GM21367 (cell line): ENCODE results near the gene FAR1.
"Not testable (repeated sequence)": the region's sequence is repeated elsewhere in the genome, so short reads cannot be mapped to it uniquely, and the experiment has no call there.

ENCODE experiments used
- ATAC-seq: cut with Tn5 transposase; IDR thresholded peaks from one replicate; pipeline ENCODE4 v1.9.1; 2021; ENCODE audit not compliant: unreplicated experiment

FAR1 gene

GRCh38 chr11:13668102-13668956, at the start of gene FAR1:
Gene FAR1 (plus strand): TSS chr11:13668668. CDS start chr11:13694766, 26,098 bp downstream.
- peak; percentile 87 for ATAC-seq

- no peak for ATAC-seq
These were observed 48.4 kb upstream of the FAR1 start for GRCh38 chr11:13620063-13620462.

GRCh38 chr11:13626818-13627217, 41.6 kb upstream of the FAR1 start:
- ATAC-seq, result not testable (repeated sequence)

- ATAC-seq, result not testable (repeated sequence)
These were observed 39.8 kb upstream of the FAR1 start for GRCh38 chr11:13628634-13629033.

- no peak for ATAC-seq
These were observed 38.7 kb upstream of the FAR1 start for GRCh38 chr11:13629779-13630178.

GRCh38 chr11:13635290-13635689, 33.2 kb upstream of the FAR1 start:
- no peak for ATAC-seq

GRCh38 chr11:13635804-13636203, 32.7 kb upstream of the FAR1 start:
- no peak for ATAC-seq

GRCh38 chr11:13637125-13638069, 31.1 kb upstream of the FAR1 start:
- no peak for ATAC-seq

- ATAC-seq, result no peak
These were observed 30.0 kb upstream of the FAR1 start for GRCh38 chr11:13638422-13638821.

GRCh38 chr11:13644997-13645687, 23.3 kb upstream of the FAR1 start:
- ATAC-seq, result no peak

- ATAC-seq, result no peak
These were observed 21.1 kb upstream of the FAR1 start for GRCh38 chr11:13647391-13647790.

- no peak for ATAC-seq
These were observed 18.8 kb upstream of the FAR1 start for GRCh38 chr11:13649619-13650018.

- not testable (repeated sequence) for ATAC-seq
These were observed 17.0 kb upstream of the FAR1 start for GRCh38 chr11:13651515-13651914.

GRCh38 chr11:13661074-13661623, 7.3 kb upstream of the FAR1 start:
- no peak for ATAC-seq

GRCh38 chr11:13663631-13664071, 4.8 kb upstream of the FAR1 start:
- ATAC-seq, result no peak

GRCh38 chr11:13664351-13664750, 4.1 kb upstream of the FAR1 start:
- ATAC-seq, result no peak

- no peak for ATAC-seq
These were observed 1.8 kb upstream of the FAR1 start for GRCh38 chr11:13666708-13667107.

- ATAC-seq, result no peak
These were observed 1.2 kb upstream of the FAR1 start for GRCh38 chr11:13667245-13667644.

GRCh38 chr11:13667795-13668101, 720 bp upstream of the FAR1 start:
- no peak for ATAC-seq

GRCh38 chr11:13668957-13669521, 571 bp downstream of the FAR1 start:
- ATAC-seq, result peak; percentile 4
